Endodermal cell (in vitro differentiated cells): ENCODE measurements around the gene ACSM6. TPM values are rescaled to one million over a fixed set of nuclear protein-coding genes. Genes with fewer than 3 reads are reported as not detected.

Experiments used
- DNase-seq: peaks from one replicate; pipeline ENCODE4 v3.0.0-alpha.2; 2017
- H3K27ac ChIP-seq: 2 replicates; pipeline ENCODE4 v1.5.1; 2013; ENCODE audit warnings: mild to moderate bottlenecking, low read depth, low read length, moderate library complexity
- H3K27me3 ChIP-seq: 2 replicates; pipeline ENCODE4 v1.6.1; 2013; ENCODE audit warnings: mild to moderate bottlenecking, low read length, moderate library complexity; ENCODE audit not compliant: insufficient read depth, control insufficient read depth, poor library complexity, severe bottlenecking
- H3K36me3 ChIP-seq: 2 replicates; pipeline ENCODE4 v1.7.0; 2013; ENCODE audit warnings: mild to moderate bottlenecking, low read length, moderate library complexity; ENCODE audit not compliant: control insufficient read depth, insufficient read depth
- H3K4me1 ChIP-seq: one replicate; pipeline ENCODE4 v1.7.0; 2013; ENCODE audit warnings: low read length; ENCODE audit not compliant: control insufficient read depth, insufficient read depth
- H3K4me3 ChIP-seq: 2 replicates; pipeline ENCODE4 v1.5.1; 2013; ENCODE audit warnings: mild to moderate bottlenecking, low read length, moderate library complexity
- H3K9ac ChIP-seq: 2 replicates; pipeline ENCODE4 v1.6.1; 2013; ENCODE audit warnings: mild to moderate bottlenecking, low read length, moderate library complexity; ENCODE audit not compliant: poor library complexity, severe bottlenecking; ENCODE audit errors: extremely low read depth
- H3K9me3 ChIP-seq: 2 replicates; pipeline ENCODE4 v1.6.1; 2013; ENCODE audit warnings: mild to moderate bottlenecking, low read length, moderate library complexity; ENCODE audit not compliant: control insufficient read depth
- H3K27ac Mint-ChIP-seq: 2 replicates; pipeline ENCODE4 v1.8.0; 2020; ENCODE audit warnings: mixed read lengths
- H3K27me3 Mint-ChIP-seq: 2 replicates; pipeline ENCODE4 v1.8.0; 2021; ENCODE audit warnings: mild to moderate bottlenecking, mixed read lengths; ENCODE audit not compliant: insufficient read depth
- H3K36me3 Mint-ChIP-seq: 2 replicates; pipeline ENCODE4 v1.8.0; 2020; ENCODE audit warnings: low read depth, mixed read lengths
- H3K4me1 Mint-ChIP-seq: 2 replicates; pipeline ENCODE4 v1.8.0; 2020; ENCODE audit warnings: mixed read lengths
- H3K4me3 Mint-ChIP-seq: 2 replicates; pipeline ENCODE4 v1.8.0; 2020; ENCODE audit warnings: mild to moderate bottlenecking, moderate library complexity, mixed read lengths
- H3K9me3 Mint-ChIP-seq: 2 replicates; pipeline ENCODE4 v1.8.0; 2020; ENCODE audit warnings: mild to moderate bottlenecking, mixed read lengths
- WGBS, 2 experiments: methylation state at CpG; one replicate each; pipeline versions ENCODE4 v1.1.5 to v1.1.7; 2013; ENCODE audit warnings: missing lambda C conversion rate in 2 of 2, mixed read lengths in 1 of 2; ENCODE audit not compliant: insufficient coverage in 1 of 2, insufficient read length in 1 of 2; 5-methylcytosine and 5-hydroxymethylcytosine counted together
- total RNA-seq, 2 donors: library from RNA; stranded (reverse); fragmentation: NEBNext Ultra II Directional in 1 of 2; extraction: Animal tissue kit (Norgen Biotek cat#: 25700) in 1 of 2; gene quantifications; 2 replicates in 1 of 2; 3 replicates in 1 of 2; pipeline ENCODE4 v1.2.1, GENCODE V29; 2021
- TF ChIP-seq, protein P1 (sequence below): fragments of 200-600 bp; sonication (generic); conservative IDR thresholded peaks from 2 replicates; pipeline ENCODE4 v1.5.0; 2021; ENCODE audit warnings: antibody characterized with exemption, mild to moderate bottlenecking

The ACSM6 gene
- total RNA-seq, 2 donors from 2014 or later = not detected

GRCh38 chr10:95214793-95215192 is 20.8 kb downstream of the ACSM6 start:
- H3K9ac ChIP-seq = no peak overlapping the region
- H3K4me1 ChIP-seq = no peaks in the 10 kb centered on the region
- H3K36me3 Mint-ChIP-seq = peaks cover 46% of the 10 kb centered on the region
- no peak for DNase-seq
- no peak overlapping the region for H3K27ac ChIP-seq
- H3K9me3 ChIP-seq = no peaks in the 10 kb centered on the region
- no peak overlapping the region for H3K4me3 ChIP-seq
- H3K27me3 ChIP-seq = no peaks in the 10 kb centered on the region
- no peaks in the 10 kb centered on the region for H3K27me3 Mint-ChIP-seq
- H3K9me3 Mint-ChIP-seq = peaks cover 4% of the 10 kb centered on the region
- 92 to 95% methylated on average over 3 of the region's 3 CpGs for WGBS, 2 experiments
- H3K4me1 Mint-ChIP-seq = peaks cover 4% of the 10 kb centered on the region
- TF ChIP-seq, protein P1, sequence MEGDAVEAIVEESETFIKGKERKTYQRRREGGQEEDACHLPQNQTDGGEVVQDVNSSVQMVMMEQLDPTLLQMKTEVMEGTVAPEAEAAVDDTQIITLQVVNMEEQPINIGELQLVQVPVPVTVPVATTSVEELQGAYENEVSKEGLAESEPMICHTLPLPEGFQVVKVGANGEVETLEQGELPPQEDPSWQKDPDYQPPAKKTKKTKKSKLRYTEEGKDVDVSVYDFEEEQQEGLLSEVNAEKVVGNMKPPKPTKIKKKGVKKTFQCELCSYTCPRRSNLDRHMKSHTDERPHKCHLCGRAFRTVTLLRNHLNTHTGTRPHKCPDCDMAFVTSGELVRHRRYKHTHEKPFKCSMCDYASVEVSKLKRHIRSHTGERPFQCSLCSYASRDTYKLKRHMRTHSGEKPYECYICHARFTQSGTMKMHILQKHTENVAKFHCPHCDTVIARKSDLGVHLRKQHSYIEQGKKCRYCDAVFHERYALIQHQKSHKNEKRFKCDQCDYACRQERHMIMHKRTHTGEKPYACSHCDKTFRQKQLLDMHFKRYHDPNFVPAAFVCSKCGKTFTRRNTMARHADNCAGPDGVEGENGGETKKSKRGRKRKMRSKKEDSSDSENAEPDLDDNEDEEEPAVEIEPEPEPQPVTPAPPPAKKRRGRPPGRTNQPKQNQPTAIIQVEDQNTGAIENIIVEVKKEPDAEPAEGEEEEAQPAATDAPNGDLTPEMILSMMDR = no peak
- no peak overlapping the region for H3K27ac Mint-ChIP-seq
- H3K4me3 Mint-ChIP-seq = no peak overlapping the region
- peaks cover 11% of the 10 kb centered on the region for H3K36me3 ChIP-seq

- peaks cover 51% of the 10 kb centered on the region for H3K36me3 Mint-ChIP-seq
- DNase-seq = no peak
- TF ChIP-seq, protein P1 = no peak
- peaks cover 4% of the 10 kb centered on the region for H3K9me3 Mint-ChIP-seq
- Histone ChIP-seq H3K4me1 (no peaks in the 10 kb centered on the region), H3K36me3 (peaks cover 12% of the 10 kb centered on the region), H3K27me3 (no peaks in the 10 kb centered on the region), H3K27ac (no peak overlapping the region), H3K9me3 (no peaks in the 10 kb centered on the region), H3K4me3 (no peak overlapping the region), H3K9ac (no peak overlapping the region)
- no peaks in the 10 kb centered on the region for H3K27me3 Mint-ChIP-seq
- H3K4me3 Mint-ChIP-seq = no peak overlapping the region
- 95% methylated on average over 1 of the region's 1 CpG; no CpG with 5 or more reads in 1 of the 2 experiments for WGBS, 2 experiments
- no peak overlapping the region for H3K27ac Mint-ChIP-seq
- H3K4me1 Mint-ChIP-seq = peaks cover 6% of the 10 kb centered on the region
These were observed 23.4 kb downstream of the ACSM6 start for GRCh38 chr10:95217476-95217875.

GRCh38 chr10:95220539-95220938 is 26.5 kb downstream of the ACSM6 start:
- Mint-ChIP-seq H3K27ac (no peak overlapping the region), H3K4me1 (peaks cover 2% of the 10 kb centered on the region), H3K27me3 (no peaks in the 10 kb centered on the region)

More at GRCh38 chr10:95220539-95220938, 26.5 kb downstream of the ACSM6 start:
- Histone ChIP-seq H3K27ac (no peak overlapping the region), H3K9ac (no peak overlapping the region), H3K4me1 (no peaks in the 10 kb centered on the region), H3K4me3 (no peak overlapping the region), H3K36me3 (peaks cover 30% of the 10 kb centered on the region), H3K27me3 (no peaks in the 10 kb centered on the region), H3K9me3 (no peaks in the 10 kb centered on the region)
- TF ChIP-seq, protein P1 = no peak
- 92% methylated on average over 2 of the region's 3 CpGs; no CpG with 5 or more reads in 1 of the 2 experiments for WGBS, 2 experiments
- H3K4me3 Mint-ChIP-seq = no peak overlapping the region
- H3K9me3 Mint-ChIP-seq = peaks cover 7% of the 10 kb centered on the region
- no peak for DNase-seq
- H3K36me3 Mint-ChIP-seq = peaks cover 70% of the 10 kb centered on the region
